ENCODE measurements around the gene ACOT2.
"Not testable (repeated sequence)": the region's sequence is repeated elsewhere in the genome, so short reads cannot be mapped to it uniquely, and the experiment has no call there.

- not testable (repeated sequence) for TF ChIP-seq CHD1 (IDR thresholded peaks at IDR 0.05; ENCODE audit: low read depth, low read length); MEF2A (IDR thresholded peaks at IDR 0.05; ENCODE audit: insufficient read depth, low read depth, low read length); EP300 (IDR thresholded peaks at IDR 0.05; ENCODE audit: borderline replicate concordance in 1 of 2, control insufficient read depth in 1 of 2, low read depth in 2 of 2, low read length in 2 of 2); CTCF (IDR thresholded peaks at IDR 0.05 in 2 of 3, conservative IDR thresholded peaks at IDR 0.05 in 1 of 3; ENCODE audit: control insufficient read depth in 2 of 3, extremely low read depth in 1 of 3, insufficient read depth in 1 of 3, low read depth in 3 of 3, low read length in 3 of 3); USF2 (IDR thresholded peaks at IDR 0.05; ENCODE audit: borderline replicate concordance, low read depth, low read length); NFYB (IDR thresholded peaks at IDR 0.05; ENCODE audit: insufficient read depth, low read depth, low read length); KDM1A (IDR thresholded peaks at IDR 0.05; ENCODE audit: borderline replicate concordance); PAX8 (IDR thresholded peaks at IDR 0.05); MAX (IDR thresholded peaks at IDR 0.05; ENCODE audit: low read depth, low read length); ZNF207 (IDR thresholded peaks at IDR 0.05; ENCODE audit: borderline replicate concordance); HDAC2 (IDR thresholded peaks at IDR 0.05)
Measured at GRCh38 chr14:73590673-73591004, 21.6 kb downstream of the ACOT2 start.

Data from GM12878 (cell line).